GM19238 (cell line): ENCODE data around the gene EYA2.
"Not testable (repeated sequence)": the region's sequence is repeated elsewhere in the genome, so short reads cannot be mapped to it uniquely, and the experiment has no call there.

Experiments used
- DNase-seq: peaks from one replicate; pipeline ENCODE4 v3.0.0; 2011; ENCODE audit warnings: low spot score; ENCODE audit not compliant: insufficient read length

The EYA2 gene

DNA sequence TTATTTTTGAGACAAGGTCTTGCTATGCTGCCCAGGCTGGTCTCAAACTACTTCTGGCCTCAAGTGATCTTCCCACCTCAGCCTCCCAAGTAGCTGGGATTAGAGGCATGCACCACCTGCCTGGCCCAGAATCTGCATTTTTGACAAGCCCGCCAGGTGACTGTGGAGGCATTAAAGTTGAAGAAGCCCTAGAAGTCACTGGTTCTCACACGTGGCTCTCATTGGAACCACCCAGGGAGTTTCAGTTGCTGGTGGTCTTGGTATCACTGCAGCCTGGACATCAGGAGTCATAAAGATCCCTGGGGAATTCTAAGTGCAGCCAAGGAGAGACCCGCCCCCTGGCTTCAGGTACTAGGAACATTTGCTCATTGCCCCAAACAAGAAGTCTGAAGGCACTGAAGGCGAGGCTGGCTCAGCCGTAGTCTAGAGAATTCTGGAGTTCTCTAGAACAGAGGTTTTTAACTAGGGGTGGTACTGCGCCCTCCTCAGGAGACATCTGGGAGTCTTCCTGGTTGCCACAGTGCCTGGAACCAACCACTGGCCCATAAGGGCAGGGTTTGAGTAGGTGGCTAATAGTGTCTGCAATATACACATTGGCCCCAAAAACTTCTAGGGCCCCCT is 279.1 kb downstream of the EYA2 start:
- DNase-seq = no peak

DNA sequence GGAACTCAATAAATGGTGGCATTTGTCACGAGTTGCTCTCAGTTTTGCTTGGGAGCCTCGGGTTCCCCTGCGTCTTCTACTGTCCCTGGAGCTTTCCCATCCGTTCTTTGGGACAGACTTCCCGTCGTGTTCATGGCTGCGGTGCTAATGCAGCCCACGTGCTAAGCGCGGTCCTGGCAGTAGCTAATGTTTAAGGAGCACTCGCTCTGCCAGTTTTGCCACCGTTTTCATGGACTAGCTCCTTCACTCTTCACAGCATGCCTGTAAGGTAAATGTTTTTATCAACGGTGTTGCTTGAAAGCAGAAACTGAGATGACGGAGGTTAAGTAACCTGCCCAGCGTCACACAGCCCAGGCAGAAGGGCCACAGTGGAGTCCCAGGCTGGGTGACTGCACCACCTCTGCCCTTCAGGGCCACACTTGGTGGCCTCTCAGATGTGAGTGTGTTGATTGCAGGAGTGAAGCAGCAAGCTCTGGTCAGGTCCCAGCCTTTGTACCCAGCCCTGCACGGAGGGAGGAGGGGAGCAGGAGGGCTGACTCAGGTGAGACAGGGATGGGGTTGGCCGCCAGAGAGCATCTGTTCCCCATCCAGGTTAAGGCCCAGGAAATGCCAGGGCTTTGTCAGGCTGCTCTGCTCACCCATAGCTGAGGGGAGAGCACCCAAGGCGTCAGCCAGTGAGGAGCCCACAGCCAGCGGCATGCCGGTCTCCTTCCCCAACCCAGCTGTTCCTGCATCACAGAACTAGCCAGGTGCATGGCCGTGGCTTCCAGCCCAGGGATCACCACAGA is 280.0 kb downstream of the EYA2 start:
- DNase-seq = no peak

- DNase-seq = no peak
Measured at GRCh38 chr20:47175493-47175892, 280.9 kb downstream of the EYA2 start.

DNA sequence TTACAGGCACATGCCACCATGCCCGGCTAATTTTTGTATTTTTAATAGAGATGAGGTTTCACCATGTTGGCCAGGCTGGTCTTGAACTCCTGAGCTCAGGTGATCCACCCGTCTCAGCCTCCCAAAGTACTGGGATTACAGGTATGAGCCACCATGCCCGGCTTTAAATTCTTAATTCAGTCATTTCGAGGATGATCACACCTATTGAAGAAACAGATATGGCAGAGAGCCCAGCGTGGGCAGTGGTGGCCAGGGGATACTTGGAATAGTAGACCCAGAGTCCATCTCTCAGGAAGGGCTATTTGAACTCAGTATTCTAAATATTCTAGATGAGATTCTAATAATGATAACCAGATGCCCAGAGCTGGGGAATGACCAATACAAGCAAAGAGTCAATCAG is 281.6 kb downstream of the EYA2 start:
- DNase-seq = not testable (repeated sequence)

DNA sequence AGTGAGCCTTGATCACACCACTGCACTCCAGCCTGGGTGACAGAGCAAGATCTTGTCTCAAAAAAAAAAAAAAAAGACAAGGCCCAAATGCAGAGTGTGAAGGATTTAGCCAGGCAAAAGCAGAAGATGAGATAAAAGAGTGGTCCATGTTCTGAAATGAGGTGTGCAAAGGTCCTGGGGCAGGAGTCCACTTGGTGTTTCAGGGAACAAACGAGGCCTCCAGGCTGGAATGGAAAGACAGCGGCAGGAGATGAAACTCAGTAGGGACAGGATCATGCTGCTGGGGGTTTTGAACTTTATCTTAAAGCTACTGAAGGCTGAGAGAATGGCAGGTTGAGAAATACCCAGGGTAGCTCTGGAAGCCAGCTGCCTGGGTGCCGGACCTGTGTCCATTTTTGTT is 283.6 kb downstream of the EYA2 start:
- no peak for DNase-seq

- DNase-seq = no peak
Measured at GRCh38 chr20:47178851-47179250, 284.2 kb downstream of the EYA2 start.

GRCh38 chr20:47179267-47179666 is 284.6 kb downstream of the EYA2 start:
- DNase-seq = no peak

DNA sequence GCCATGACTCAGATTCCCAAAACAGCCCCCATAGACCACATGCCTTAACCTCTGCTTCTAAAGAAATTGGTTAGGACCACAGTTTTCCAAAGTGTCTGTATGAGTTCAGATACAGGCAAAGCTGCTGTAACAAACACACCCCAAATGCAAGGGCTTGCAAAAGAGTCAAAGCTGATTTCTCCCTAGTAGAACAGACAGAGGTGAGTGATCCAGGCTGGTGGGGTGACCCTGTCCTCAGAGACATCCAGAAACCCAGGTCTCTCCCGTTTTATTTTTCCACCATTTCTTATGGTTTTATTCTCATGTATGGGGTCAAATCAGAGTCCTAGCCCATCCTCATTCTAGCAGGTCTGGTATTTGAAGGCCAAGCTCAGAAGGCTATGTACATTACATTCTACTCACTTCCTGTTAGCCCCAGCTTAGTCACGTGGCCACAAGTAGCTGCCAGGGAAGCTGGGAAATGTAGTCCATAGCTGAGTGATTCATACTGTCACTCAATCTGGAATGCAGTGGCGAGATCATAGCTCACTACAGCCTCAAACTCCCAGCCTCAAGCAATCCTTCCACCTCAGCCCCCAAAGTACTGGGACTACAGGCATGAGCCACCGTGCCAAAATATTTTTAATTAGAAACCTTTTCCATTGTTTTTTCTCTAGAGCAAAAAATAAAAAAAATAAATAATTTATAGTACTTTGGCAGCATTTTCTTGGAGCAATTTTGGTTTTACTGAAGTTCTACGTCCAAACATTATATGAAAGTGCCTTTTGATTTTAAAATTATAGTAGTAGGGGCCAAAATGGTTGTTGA is 286.6 kb downstream of the EYA2 start:
- peak; percentile 35 for DNase-seq

DNA sequence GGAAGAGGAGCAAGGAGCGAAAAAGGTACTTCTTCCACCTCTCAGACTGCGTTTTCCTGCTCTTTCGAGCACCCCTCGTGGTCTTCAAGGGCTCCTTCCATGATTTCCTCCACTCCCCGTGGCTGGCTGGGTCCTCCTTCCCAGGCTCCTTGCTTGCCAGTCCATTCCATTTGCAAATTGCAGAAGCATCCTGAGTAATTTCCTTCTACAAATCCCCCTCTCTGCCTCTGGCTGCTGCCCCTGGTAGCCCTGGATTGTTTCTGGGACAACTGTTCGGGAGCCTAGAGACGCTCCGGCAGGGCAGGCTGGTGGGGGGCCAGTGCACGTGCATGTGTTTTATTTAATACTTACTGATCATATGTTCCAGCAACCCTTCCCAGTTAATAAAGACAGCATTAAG is 288.7 kb downstream of the EYA2 start:
- no peak for DNase-seq

DNA sequence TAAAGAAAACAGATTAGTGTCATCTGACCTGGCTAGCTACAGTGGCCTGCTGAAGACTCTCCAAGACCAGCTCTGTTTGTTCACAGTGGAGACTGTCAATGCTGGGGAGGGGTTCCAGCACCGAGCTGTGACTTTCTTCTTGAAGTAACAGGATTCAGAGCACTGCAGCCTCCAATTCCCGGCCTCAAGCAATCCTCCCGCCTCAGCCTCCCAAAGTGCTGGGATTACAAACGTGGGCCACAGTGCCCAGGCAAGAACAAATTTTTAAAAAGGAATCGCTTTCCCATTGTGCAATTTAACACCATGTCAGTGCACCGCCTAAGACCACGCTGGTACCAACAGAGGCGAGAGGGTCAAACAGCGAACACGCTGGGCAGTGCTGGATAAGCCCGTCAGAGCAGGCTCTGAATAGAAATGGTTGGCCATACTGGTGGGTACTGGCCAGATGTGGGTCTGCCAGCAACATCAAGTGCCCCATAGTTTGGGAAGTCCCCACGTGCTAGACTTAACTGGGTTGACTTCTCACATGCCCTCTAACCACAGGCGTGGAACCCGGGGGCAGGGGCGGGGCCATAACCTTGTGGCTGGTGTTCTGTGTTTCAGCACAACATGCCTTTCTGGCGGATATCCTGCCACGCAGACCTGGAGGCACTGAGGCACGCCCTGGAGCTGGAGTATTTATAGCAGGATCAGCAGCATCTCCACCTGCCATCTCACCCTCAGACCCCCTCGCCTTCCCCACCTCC is 293.0 kb downstream of the EYA2 start:
- DNase-seq = no peak

DNA sequence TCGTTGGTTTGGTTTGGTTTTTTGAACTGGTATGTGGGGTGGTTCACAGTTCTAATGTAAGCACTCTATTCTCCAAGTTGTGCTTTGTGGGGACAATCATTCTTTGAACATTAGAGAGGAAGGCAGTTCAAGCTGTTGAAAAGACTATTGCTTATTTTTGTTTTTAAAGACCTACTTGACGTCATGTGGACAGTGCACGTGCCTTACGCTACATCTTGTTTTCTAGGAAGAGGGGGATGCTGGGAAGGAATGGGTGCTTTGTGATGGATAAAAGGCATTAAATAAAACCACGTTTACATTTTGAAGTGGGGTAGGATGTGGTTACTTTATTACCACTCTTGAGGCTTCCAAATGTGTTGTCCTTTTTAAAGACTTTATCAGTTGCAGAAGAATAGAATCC is 293.9 kb downstream of the EYA2 start:
- no peak for DNase-seq

DNA sequence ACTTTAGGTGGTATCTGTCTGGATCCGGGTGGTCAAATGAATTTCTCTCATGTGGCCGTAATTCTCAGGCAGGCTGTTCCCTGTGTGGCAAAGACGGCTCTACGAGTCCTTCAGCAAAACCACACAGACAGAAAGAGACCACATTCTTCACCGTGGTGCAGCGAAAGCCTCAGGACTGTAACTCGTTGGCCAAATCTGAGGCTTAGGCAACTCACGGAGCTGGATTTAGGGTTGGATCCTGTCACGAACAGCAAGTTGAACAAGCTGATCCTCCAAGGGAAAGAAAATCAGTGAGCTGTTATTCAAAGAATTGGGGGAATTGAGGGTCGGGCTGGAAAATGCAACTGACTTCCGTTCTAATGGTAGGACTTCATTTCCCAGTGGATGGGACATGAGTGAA is 294.4 kb downstream of the EYA2 start:
- no peak for DNase-seq

- DNase-seq = no peak
Measured at GRCh38 chr20:47191074-47191673, 296.5 kb downstream of the EYA2 start.

DNA sequence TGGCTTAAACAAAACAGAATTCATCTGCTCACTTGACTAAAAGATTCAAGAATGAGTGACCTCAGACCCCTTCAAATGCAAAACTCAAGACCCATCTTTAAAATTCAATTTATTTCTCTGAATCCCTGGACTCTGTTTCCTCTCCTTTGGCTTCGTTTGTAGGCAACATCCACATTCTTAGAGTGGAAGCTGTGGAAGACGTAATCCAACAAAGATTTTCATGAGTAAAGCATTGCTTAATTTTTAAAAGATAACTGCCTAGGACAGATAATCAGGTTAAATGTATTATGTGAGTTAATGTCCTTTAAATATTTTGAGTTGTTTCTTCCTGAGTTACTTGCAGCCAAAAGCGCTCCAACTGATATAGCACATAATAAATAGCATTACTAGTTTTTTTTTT is 297.3 kb downstream of the EYA2 start:
- no peak for DNase-seq

GRCh38 chr20:47195573-47195972 is 300.9 kb downstream of the EYA2 start:
- DNase-seq = no peak

DNA sequence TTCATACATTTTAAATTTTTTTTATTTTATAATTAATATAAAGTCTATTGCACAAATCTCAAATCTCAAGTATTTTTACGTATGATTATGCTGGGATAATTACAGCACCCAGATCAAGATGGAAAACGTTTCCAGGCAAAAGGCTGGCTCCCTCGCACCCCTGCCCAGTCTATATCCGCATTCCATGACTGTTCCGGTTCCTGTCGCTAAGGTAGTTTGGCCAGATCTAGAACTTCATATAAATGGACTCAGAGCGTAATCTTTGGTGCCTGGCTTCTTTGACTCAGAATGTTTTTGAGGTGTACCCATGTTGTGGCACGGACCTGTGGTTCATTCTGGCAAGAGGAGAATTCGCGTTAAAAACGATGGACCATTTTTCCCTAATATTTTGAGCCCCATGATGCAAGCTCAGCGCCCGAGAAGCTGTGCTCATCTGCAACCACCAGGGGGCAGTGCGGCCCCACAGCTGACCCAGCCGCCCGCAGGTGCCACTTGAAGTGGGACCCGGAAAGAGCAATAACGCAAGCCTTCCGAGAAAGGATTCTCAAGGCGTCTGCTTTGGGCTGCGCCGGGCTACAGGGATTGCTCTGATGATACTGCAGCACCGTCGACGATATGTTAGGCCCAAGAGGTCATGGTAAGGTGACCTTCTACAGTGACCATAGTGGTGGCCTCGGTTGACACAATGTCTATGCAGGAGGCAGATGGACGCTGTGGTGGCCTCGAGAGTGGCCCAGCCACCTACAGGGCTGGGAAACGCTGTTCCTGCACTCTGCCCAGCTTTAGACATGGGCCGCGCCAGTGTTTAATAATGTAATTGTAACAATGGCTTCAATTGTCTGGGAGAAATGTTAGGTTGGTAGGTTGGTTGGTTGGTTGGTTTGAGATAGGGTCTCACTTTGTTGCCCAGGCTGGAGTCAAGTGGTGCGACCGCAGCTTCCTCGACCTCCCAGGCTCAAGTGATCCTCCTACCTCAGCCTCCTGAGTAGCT is 301.7 kb downstream of the EYA2 start:
- DNase-seq = peak; percentile 77

DNA sequence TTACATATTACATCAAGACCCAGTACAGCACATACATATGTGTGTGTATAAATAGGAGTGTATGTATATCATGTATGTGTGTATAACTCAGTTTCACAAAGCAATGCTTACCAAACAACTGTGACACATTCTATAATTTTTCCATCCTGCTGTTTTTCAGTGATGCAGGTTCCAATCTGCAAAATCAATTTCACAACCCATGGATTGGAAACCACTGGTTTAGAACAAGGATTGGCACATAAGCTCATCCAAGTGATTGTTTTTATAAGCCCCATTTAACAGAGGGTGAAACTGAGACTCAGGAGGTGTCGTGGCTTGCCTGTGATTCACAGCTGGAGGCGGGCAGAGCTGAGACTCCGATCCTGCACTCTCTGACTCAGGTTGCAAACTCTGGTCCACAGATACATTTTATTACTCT is 303.6 kb downstream of the EYA2 start:
- no peak for DNase-seq

GRCh38 chr20:47198996-47199552 is 304.4 kb downstream of the EYA2 start:
- DNase-seq = no peak

GRCh38 chr20:47201074-47201730 is 306.6 kb downstream of the EYA2 start:
- DNase-seq = no peak
